Subcutaneous adipose tissue (tissue), 4 donors: ENCODE measurements around the gene GABRG3. TPM values are rescaled to one million over a fixed set of nuclear protein-coding genes. Genes with fewer than 3 reads are reported as not detected.

Experiments used
- CTCF ChIP-seq: fragments of 450-650 bp; IDR thresholded peaks from one replicate; pipeline ENCODE4 v1.5.1; 2016; ENCODE audit warnings: low read depth, mild to moderate bottlenecking, control low read depth, antibody characterized with exemption, moderate library complexity
- total RNA-seq, 4 donors: library from RNA; depleted of rRNA; stranded (reverse); fragments of >200 nt; gene quantifications; one replicate each; pipeline ENCODE4 v1.1.0, GENCODE V29; 2016

Gene GABRG3
- total RNA-seq, 4 donors from 2014 or later, result not detected

- TF ChIP-seq CTCF, result no peak
Observed at GRCh38 chr15:27175472-27176153, 204.6 kb downstream of the GABRG3 start.

GRCh38 chr15:27176785-27177406 lies 205.9 kb downstream of the GABRG3 start:
- TF ChIP-seq CTCF, result no peak

- no peak for TF ChIP-seq CTCF
Observed at GRCh38 chr15:27179789-27180188, 208.8 kb downstream of the GABRG3 start.

- no peak for TF ChIP-seq CTCF
Observed at GRCh38 chr15:27182561-27183110, 211.7 kb downstream of the GABRG3 start.

- TF ChIP-seq CTCF, result no peak
Observed at GRCh38 chr15:27183201-27183600, 212.2 kb downstream of the GABRG3 start.

GRCh38 chr15:27196691-27197090 lies 225.7 kb downstream of the GABRG3 start:
- TF ChIP-seq CTCF, result no peak

- no peak for TF ChIP-seq CTCF
Observed at GRCh38 chr15:27201425-27201824, 230.4 kb downstream of the GABRG3 start.
